H1 (cell line): ENCODE results near the gene IL16. TPM values are rescaled to one million over a fixed set of nuclear protein-coding genes. Genes with fewer than 3 reads are reported as not detected.

ENCODE experiments used
- KDM1A ChIP-seq: fragments of 200-600, 300-600 bp; sonication (generic); IDR thresholded peaks from 2 replicates; pipeline ENCODE4 v1.7.1; 2016; ENCODE audit warnings: mild to moderate bottlenecking, low read length, borderline replicate concordance
- POLR2AphosphoS5 ChIP-seq: IDR thresholded peaks from 2 replicates; pipeline ENCODE4 v1.6.1; 2011; ENCODE audit warnings: low read depth, low read length
- SAP30 ChIP-seq: fragments of 300-600 bp; sonication (generic); IDR thresholded peaks from 2 replicates; pipeline ENCODE4 v1.7.1; 2012; ENCODE audit warnings: low read length, moderate library complexity, mild to moderate bottlenecking, inconsistent platforms; ENCODE audit not compliant: insufficient read depth, insufficient replicate concordance
- polyA plus RNA-seq, 7 experiments: library from polyadenylated mRNA; depleted of rRNA in 3 of 7; stranded (reverse) in 5 of 7; unstranded in 2 of 7; fragments of >200 nt in 5 of 7; fragments of 200-250 nt in 2 of 7; gene quantifications; 1 replicate in 5 of 7; 2 replicates in 1 of 7; 4 replicates in 1 of 7; pipeline versions ENCODE4 v1.2.1 to v1.2.3, GENCODE V29; 2011 to 2013; ENCODE audit warnings: missing spikeins in 2 of 7, mixed read lengths in 2 of 7
- total RNA-seq: library from RNA; stranded (reverse); fragmentation: NEBNext Ultra II Directional; extraction: Animal tissue kit (Norgen Biotek cat#: 25700); gene quantifications from 2 replicates; pipeline ENCODE4 v1.2.1, GENCODE V29; 2021
- TF ChIP-seq, protein P1 (sequence below): IDR thresholded peaks from 2 replicates; pipeline ENCODE4 v1.6.1; 2012; ENCODE audit warnings: low read length, inconsistent platforms

Gene IL16
- total and polyA plus RNA-seq, 2 of the 8 experiments (the other 6 are each of a cell fraction or from before 2014, with no cell fraction given), result 0.03 to 0.09 TPM

DNA sequence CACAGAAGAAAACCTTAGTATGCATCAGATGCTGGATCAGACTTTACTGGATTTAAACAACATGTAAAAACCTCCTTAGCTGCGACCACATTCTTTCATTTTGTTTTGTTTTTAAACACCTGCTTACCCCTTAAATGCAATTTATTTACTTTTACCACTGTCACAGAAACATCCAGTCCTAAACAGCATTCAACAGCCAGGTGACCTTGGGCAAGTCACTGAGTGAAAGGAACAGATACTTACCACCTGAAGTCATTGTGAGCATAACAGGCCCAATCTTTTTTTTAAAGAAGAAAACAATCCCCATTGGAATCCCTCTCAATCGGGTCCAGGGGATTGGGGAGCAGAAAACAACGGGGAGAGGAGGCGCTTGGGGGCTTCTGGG is 126.9 kb downstream of the IL16 start (continued):
- TF ChIP-seq POLR2AphosphoS5, result no peak
- TF ChIP-seq KDM1A, result no peak
- TF ChIP-seq, protein P1, sequence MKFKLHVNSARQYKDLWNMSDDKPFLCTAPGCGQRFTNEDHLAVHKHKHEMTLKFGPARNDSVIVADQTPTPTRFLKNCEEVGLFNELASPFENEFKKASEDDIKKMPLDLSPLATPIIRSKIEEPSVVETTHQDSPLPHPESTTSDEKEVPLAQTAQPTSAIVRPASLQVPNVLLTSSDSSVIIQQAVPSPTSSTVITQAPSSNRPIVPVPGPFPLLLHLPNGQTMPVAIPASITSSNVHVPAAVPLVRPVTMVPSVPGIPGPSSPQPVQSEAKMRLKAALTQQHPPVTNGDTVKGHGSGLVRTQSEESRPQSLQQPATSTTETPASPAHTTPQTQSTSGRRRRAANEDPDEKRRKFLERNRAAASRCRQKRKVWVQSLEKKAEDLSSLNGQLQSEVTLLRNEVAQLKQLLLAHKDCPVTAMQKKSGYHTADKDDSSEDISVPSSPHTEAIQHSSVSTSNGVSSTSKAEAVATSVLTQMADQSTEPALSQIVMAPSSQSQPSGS, result no peak
- TF ChIP-seq SAP30, result no peak
